ENCODE results near the gene KRT2.

KRT2 gene

DNA sequence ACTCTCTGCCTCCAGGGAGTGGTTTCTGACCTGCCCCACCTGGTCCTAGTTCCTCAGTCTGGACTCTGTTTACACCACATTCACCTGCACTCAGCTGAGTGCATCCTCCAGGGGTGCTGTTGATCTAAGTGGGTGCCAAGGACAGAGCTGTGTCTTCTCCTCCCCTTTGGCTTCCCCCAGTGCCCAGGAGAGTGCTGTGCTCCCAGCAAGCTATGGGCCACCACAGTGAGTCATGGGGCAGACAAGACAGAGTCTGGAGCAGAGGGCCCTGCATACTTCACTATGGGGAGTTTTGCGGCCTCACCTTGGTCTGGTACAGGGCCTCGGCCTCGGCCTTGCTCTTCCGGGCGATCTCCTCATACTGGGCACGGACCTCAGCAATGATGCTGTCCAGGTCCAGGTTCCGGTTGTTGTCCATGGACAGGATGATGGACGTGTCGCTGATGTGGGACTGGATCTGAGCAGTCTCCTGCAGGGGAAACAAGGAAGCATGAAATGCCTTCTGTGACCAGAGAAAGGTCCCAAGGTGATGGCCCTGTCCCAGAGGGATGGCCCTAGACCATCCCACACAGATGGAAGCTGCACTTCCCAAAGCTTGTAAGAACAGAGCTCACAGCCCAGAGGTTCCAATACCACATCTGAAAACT is 38.5 kb downstream of the KRT2 start:
- DNase-seq = no peak

DNA sequence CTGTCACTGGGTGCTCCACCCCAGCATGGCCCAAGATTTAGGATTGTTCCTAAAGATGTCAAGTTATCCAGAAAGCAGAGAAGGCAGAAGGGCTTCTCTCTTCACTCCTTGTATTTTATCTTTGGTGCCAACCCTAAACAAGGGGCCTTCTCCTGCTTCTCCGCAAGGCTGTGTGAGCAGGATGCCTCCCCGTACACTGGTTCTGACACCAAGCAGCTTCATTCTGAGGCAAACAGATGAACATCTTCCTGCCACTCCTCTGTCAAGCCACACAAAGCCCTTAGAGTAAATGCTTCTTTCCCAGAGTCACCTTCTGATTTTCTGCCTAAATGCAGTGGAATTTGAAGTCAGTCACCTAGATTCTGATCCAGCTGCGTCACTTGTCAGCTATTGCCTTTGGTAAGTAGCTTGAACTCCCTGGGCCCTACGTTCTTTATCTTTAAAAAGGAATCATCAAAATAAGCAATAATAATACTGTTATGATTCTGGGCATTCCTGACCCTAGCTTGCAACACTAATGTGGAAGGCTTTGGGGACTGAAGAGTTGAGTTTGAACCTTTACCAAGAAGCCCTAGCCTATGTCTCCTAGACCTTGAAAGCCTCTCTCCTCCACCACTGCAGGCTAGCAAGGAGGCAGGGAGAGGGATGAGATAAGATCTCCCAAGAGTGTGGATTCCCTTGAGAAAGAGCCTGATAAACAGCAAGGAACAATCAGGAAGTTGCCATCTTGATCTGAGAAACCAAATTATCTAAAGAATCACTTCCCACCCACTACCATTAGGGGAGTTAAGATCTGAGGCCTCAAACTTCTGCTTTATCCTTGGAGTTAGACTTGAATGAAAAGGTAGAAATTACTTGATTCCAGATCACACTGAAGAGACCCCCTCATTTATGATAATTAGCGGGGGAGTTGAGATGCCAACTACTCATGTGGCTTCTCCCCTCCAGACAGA is 39.3 kb downstream of the KRT2 start:
- DNase-seq = no peak

DNA sequence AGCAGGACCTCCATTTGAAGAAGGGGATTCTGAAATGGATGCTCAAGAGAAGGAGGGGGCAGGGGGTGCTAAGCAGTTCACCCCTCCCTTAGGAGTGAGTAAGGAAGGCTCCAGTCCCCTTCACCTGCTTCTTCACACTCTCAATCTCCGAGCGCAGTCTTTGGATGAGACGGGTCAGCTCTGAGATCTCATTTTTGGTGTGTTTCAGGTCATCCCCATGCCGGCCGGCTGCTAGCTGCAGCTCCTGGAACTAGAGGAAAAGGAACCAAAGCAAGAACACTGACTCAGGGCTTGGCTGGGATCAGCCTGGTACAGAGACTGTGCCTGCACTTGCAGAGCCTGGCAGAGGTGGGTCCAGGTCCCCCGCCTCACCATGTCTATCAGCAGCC is 40.9 kb downstream of the KRT2 start:
- DNase-seq = no peak

DNA sequence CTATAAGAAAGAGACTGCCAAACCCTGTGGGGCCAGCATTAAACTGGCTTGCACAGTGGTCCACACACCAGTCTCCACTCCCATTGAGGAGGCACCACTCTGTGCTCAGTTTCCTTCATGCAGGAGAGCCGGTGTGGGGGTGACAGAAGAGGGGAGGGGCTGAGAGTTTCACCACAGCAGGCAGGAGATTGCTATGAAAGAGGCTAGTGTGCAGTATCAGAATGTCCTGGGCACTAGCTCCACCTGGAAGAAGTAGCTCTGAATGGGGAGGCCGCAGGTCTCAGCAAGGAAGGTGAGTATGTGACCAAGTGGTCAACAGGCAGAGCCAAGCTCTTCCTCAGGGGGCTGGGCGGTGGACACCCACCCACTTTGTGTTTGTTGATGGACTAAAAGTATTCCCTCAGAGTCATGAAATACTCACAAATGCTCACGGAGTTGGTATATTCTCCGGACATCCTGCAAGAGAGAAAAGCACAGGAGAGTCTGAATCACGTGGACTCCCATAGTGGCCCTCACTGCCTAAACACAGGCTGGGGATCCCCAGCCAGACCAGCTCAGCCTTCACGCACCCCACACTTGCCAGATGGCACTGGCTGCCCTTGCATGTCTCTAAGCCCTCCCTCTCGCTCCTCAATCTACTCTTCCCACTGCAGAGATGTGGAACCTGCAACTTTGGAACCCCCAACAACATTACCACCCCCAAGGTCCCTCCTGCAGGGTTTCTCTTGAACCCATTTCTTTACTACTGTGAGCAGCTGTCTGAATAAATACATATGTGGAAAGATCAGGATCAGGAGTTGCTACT is 43.0 kb downstream of the KRT2 start:
- no peak for DNase-seq

DNA sequence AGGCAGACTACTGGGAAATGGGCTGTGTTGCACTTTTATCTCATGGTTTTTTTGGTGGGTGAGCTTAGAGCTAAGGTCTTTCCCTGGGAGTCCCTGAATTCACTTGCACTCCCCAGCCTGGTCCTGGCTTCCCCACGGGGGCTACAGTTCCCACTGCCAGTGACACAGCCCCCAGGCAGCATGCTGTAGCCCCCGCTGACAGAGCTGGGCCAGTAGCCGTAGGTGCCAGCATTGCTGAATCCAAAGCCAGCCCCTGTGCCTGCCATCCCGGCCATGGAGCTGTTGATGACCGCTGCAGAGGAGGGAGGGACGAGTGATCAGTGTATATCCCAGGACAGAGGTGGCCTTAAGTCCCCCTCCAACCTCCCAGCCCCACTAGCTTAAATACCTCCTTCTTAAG is 43.9 kb downstream of the KRT2 start:
- no peak for DNase-seq

DNA sequence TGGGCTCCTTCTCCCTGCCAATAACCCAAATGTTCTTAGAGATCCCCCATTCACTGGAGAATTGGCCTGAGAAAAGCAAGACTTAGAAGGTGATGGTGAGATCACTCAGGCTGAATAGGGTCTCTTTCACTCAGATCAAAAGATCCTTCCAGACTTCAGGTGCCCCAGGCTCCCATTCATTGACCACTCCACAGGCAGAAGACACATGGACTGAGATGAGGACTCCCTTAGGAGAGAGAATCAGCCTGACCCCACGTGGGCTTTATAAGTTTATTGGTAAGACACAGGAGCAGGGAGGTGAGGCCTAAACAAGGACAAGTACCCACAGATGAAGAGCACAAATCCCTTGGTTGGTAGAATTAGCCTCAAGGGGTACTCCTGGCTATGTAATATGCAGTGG is 44.7 kb downstream of the KRT2 start:
- DNase-seq = no peak

DNA sequence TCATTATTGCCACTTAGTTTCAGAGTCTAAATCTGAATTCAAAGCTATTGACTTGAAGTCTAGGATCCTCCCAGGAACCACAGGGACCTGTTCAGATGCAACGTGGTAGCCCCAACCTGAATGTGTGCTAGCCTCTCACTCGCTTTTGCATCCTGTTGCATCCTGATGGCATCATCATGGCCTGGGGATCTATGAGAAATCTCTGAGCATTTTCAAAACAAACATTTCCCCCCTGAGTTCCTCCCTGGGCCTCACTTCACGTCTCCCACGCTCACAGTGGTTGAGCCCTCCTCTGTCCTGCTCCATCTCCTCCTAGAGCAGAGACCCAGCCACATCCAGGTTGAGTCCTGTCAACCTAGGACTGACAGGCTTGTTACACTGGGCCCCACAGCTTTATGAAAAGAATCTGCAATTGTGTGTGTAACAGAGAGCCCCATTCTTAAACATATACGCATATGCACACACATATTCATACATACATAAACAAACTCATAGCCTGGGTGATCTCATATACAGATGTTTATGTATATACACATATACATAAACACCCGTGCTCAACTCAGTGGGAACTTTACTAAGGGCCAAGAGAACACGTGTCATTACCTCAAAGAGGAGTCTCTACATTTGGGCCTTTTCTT is 45.3 kb downstream of the KRT2 start:
- DNase-seq = no peak

DNA sequence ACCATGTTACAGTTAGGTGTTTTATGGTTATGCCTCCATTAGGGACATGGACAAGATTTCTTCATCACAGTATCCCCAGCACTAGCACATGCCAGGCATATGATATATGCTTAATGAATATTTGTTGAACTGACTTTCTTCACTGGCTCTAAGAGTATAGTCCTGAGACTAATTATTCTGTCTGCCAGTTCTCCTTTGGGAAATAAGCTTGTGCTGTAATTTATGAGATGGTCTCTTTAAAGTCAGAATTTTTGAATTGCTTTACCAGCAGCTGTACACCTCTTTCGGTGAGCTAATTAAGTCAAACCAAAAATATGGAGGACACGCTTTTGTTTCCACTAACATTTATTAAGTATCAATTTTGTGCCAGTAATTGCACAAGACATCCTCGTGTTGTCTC is 45.9 kb downstream of the KRT2 start:
- DNase-seq = no peak

DNA sequence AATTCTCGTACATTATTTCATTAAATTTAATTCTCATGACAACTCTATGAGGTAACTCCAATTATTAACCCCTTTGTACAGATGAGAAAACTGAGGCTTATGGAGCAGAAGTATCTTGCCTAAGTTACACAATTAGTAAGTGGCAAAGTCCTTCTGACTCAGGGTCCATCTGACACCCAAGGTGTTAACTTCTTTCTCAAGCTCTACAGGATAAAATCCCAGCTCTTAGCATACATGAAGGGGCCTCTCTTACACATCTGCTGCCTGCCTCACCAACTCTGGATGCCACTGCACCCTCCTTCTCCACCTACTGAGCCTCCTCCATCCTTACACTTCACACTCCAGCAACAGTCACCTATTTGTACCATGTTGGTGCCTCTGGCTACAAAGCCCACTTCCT is 46.5 kb downstream of the KRT2 start:
- no peak for DNase-seq

DNA sequence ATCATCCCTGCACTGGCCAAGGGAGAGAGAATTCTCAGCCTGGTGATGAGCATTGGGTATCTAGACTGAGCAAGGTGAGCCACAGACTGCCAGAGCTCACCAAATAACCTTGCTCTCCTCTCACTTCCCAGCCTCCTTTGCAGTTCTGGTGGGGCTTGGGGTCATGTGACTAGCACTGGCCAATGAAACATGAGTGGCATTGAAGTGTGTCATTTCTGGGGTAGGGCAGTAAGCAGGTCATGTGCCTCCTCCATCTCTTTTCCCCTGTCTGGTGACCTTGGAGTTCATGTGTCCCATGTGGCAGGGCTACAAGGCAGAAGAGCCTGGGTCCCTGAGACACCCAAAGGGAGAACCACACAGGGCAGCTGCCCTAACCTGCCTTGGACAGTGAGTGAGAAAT is 47.2 kb downstream of the KRT2 start:
- no peak for DNase-seq

DNA sequence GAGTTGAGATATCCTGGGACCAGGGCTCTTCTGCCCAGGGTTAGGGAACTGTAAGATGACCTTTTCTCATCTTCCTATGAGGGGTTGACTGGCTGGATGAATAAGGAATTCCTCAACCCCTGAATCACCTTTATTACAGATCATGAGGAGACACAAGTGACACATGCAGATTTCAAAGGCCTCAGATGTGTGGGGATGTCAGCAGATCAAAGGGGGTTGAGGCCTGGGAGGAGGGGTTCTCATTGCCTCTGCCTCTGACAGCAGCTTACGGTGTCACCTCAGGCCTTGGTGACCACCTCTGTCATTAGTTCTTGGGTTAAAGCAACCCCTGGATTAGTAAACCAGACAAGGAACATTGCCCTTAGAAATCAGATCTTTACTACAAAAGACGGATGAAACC is 48.7 kb downstream of the KRT2 start:
- DNase-seq = no peak

DNA sequence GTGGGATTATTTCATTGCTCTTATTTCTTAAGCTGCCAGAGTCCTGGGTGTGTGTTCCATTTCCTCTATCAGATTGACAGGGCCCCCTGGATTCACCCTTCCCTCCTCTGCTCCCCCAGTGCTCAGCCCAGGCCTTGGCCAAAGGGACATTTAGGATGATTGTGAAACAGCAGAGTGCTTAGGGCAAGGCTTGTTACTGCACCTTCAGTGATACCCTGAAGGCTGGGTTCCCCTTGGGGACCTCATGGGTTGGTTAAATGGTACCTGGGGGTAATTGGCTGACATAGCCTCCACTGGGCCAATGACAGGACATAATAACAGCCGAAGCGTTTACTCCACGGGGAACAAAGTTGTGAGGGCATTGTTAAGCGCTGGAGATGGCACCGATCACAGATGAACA is 49.5 kb downstream of the KRT2 start:
- no peak for DNase-seq

DNA sequence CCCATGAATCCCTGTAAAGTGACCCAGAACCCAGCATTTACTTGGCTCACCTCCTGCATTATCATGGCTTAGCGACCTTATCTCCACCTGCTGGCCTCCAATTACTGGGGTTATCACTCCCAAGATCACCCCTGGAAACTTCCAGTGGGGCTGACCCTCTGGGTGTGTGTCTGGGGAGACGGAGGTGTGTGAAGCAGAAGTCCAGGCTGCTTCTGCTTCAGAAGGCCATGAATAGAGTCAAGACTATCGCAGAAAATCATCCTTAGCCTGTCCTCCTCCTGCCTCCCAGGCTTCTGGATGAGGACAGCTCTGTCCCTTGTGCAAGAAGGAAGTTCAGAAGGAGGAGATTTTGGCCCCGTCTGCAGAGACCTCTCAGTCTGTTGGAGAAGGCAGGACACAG is 50.3 kb downstream of the KRT2 start:
- no peak for DNase-seq

DNA sequence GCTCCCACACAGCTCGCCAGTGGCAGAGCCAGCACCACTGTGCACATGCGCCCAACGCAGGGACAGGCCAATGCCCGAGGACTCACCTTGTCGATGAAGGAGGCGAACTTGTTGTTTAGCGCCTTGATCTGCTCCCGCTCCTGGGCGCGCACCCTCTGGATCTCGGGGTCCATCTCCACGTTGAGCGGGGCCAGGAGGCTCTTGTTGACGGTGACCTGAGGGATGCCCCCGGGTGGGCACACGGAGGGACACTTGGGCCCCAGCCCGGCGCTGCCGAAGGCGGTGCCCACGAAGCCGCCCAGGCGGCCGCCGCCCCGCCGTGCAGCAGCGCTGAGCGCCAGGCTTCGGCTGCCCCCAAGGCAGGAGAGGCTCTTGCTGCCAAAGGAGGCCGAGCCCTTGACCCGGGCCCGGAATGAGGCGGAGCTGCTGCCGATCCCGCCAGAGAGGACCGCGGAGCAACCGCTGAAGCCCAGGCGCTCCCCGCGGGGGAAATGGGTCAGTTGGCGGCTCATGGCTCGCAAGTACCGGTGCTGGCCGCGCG is 51.0 kb downstream of the KRT2 start, which contains the start of gene KRT72:
TSS of gene KRT72 (minus strand) at position 523 of the 541 bp plus-strand sequence. CDS start at position 512, 11 bp downstream.
- DNase-seq = no peak

DNA sequence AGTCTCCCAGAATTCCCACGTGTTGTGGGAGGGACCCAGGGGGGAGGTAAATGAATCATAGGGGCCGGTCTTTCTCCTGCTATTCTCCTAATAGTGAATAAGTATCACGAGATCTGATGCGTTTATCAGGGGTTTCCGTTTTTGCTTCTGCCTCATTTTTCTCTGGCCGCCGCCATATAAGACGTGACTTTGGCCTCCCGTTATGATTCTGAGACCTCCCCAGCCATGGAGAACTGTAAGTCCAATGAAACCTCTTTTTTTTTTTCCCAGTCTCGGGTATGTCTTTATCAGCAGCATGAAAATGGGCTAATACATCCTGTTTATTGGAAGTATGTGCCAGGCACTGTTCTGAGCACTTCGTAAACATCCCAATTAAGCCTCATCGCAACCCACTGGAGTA is 51.5 kb downstream of the KRT2 start:
- DNase-seq = no peak

DNA sequence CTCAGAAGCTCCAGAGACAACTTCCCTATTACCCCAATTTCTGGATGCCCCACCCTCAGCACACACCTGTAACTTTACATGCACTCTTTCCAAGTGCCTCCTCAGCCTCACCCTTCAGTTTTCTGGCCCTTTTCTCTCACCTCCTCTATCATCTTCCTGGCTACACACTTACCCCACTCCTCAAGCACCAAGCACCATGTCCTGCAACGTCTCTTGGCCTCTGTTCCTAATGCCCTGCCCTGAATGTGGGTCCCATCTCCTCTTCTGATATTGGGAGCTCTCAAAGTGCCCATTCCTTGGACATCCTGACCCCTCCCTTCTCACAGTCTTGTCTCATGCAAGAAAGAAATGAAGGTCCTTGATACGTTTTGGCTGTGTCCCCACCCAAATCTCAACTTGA is 51.9 kb downstream of the KRT2 start:
- DNase-seq = no peak

DNA sequence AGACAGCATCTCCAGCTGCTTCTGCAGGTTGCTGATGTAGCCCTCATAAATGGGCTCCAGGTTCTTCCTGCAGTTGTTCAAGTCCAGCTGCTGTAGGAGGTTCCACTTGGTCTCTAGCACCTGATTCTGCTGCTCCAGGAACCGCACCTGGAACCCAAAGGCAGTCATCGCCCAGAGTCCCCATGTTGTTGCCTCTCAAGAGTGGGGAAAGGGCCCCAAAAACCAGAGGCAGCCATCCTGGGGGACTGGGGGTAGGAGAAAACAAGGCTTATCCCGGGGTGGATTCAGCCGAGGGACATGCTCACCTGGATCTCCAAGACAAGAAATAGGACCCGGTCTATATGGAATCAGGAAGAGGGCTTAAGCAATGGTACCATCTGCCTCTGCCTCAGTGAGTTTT is 53.0 kb downstream of the KRT2 start:
- DNase-seq = no peak
